Endodermal cell (in vitro differentiated cells): ENCODE data around the gene ACAP3. TPM values are rescaled to one million over a fixed set of nuclear protein-coding genes. Genes with fewer than 3 reads are reported as not detected.

Experiments
- DNase-seq: peaks from one replicate; pipeline ENCODE4 v3.0.0-alpha.2; 2017
- H3K27ac ChIP-seq: 2 replicates; pipeline ENCODE4 v1.5.1; 2013; ENCODE audit warnings: mild to moderate bottlenecking, low read depth, low read length, moderate library complexity
- H3K27me3 ChIP-seq: 2 replicates; pipeline ENCODE4 v1.6.1; 2013; ENCODE audit warnings: mild to moderate bottlenecking, low read length, moderate library complexity; ENCODE audit not compliant: insufficient read depth, control insufficient read depth, poor library complexity, severe bottlenecking
- H3K36me3 ChIP-seq: 2 replicates; pipeline ENCODE4 v1.7.0; 2013; ENCODE audit warnings: mild to moderate bottlenecking, low read length, moderate library complexity; ENCODE audit not compliant: control insufficient read depth, insufficient read depth
- H3K4me1 ChIP-seq: one replicate; pipeline ENCODE4 v1.7.0; 2013; ENCODE audit warnings: low read length; ENCODE audit not compliant: control insufficient read depth, insufficient read depth
- H3K4me3 ChIP-seq: 2 replicates; pipeline ENCODE4 v1.5.1; 2013; ENCODE audit warnings: mild to moderate bottlenecking, low read length, moderate library complexity
- H3K9ac ChIP-seq: 2 replicates; pipeline ENCODE4 v1.6.1; 2013; ENCODE audit warnings: mild to moderate bottlenecking, low read length, moderate library complexity; ENCODE audit not compliant: poor library complexity, severe bottlenecking; ENCODE audit errors: extremely low read depth
- H3K9me3 ChIP-seq: 2 replicates; pipeline ENCODE4 v1.6.1; 2013; ENCODE audit warnings: mild to moderate bottlenecking, low read length, moderate library complexity; ENCODE audit not compliant: control insufficient read depth
- H3K27ac Mint-ChIP-seq: 2 replicates; pipeline ENCODE4 v1.8.0; 2020; ENCODE audit warnings: mixed read lengths
- H3K27me3 Mint-ChIP-seq: 2 replicates; pipeline ENCODE4 v1.8.0; 2021; ENCODE audit warnings: mild to moderate bottlenecking, mixed read lengths; ENCODE audit not compliant: insufficient read depth
- H3K36me3 Mint-ChIP-seq: 2 replicates; pipeline ENCODE4 v1.8.0; 2020; ENCODE audit warnings: low read depth, mixed read lengths
- H3K4me1 Mint-ChIP-seq: 2 replicates; pipeline ENCODE4 v1.8.0; 2020; ENCODE audit warnings: mixed read lengths
- H3K4me3 Mint-ChIP-seq: 2 replicates; pipeline ENCODE4 v1.8.0; 2020; ENCODE audit warnings: mild to moderate bottlenecking, moderate library complexity, mixed read lengths
- H3K9me3 Mint-ChIP-seq: 2 replicates; pipeline ENCODE4 v1.8.0; 2020; ENCODE audit warnings: mild to moderate bottlenecking, mixed read lengths
- CTCF ChIP-seq: fragments of 200-600 bp; sonication (generic); conservative IDR thresholded peaks from 2 replicates; pipeline ENCODE4 v1.5.0; 2021; ENCODE audit warnings: antibody characterized with exemption, mild to moderate bottlenecking
- WGBS, 2 experiments: methylation state at CpG; one replicate each; pipeline versions ENCODE4 v1.1.5 to v1.1.7; 2013; ENCODE audit warnings: missing lambda C conversion rate in 2 of 2, mixed read lengths in 1 of 2; ENCODE audit not compliant: insufficient coverage in 1 of 2, insufficient read length in 1 of 2; 5-methylcytosine and 5-hydroxymethylcytosine counted together
- total RNA-seq, 2 donors: library from RNA; stranded (reverse); fragmentation: NEBNext Ultra II Directional in 1 of 2; extraction: Animal tissue kit (Norgen Biotek cat#: 25700) in 1 of 2; gene quantifications; 2 replicates in 1 of 2; 3 replicates in 1 of 2; pipeline ENCODE4 v1.2.1, GENCODE V29; 2021

The ACAP3 gene
- total RNA-seq, 2 donors from 2014 or later: 36.8 to 43.5 TPM

- Histone ChIP-seq H3K9me3 (no peaks in the 10 kb centered on the region), H3K4me1 (no peaks in the 10 kb centered on the region), H3K27ac (no peak overlapping the region), H3K36me3 (peaks cover 41% of the 10 kb centered on the region), H3K27me3 (no peaks in the 10 kb centered on the region), H3K4me3 (no peak overlapping the region), H3K9ac (no peak overlapping the region)
- Mint-ChIP-seq H3K4me3 (no peak overlapping the region), H3K9me3 (no peaks in the 10 kb centered on the region), H3K4me1 (peaks cover 17% of the 10 kb centered on the region), H3K27me3 (no peaks in the 10 kb centered on the region), H3K36me3 (peaks cover 60% of the 10 kb centered on the region), H3K27ac (no peak overlapping the region)
- DNase-seq: no peak
- TF ChIP-seq CTCF: no peak
- 98% methylated on average over 12 to 13 of the region's 13 CpGs for WGBS, 2 experiments
These were observed 39.4 kb downstream of the ACAP3 start for GRCh38 chr1:1268284-1268682.

- Histone ChIP-seq H3K4me3 (no peak overlapping the region), H3K27me3 (no peaks in the 10 kb centered on the region), H3K9ac (no peak overlapping the region), H3K36me3 (peaks cover 47% of the 10 kb centered on the region), H3K9me3 (no peaks in the 10 kb centered on the region), H3K27ac (no peak overlapping the region), H3K4me1 (no peaks in the 10 kb centered on the region)
- Mint-ChIP-seq H3K4me3 (no peak overlapping the region), H3K27ac (no peak overlapping the region), H3K4me1 (peaks cover 15% of the 10 kb centered on the region), H3K36me3 (peaks cover 64% of the 10 kb centered on the region), H3K27me3 (no peaks in the 10 kb centered on the region), H3K9me3 (no peaks in the 10 kb centered on the region)
- TF ChIP-seq CTCF: no peak
- WGBS, 2 experiments: 97 to 98% methylated on average over 35 to 39 of the region's 39 CpGs
- no peak for DNase-seq
These were observed 40.0 kb downstream of the ACAP3 start for GRCh38 chr1:1267488-1268283.

GRCh38 chr1:1264868-1265272 is 42.9 kb downstream of the ACAP3 start:
- no peaks in the 10 kb centered on the region for H3K4me1 ChIP-seq
- Mint-ChIP-seq H3K27ac (peak overlapping the region; percentile 52), H3K4me3 (no peak overlapping the region), H3K4me1 (no peaks in the 10 kb centered on the region), H3K9me3 (no peaks in the 10 kb centered on the region), H3K27me3 (no peaks in the 10 kb centered on the region), H3K36me3 (peaks cover 59% of the 10 kb centered on the region)
- peak; percentile 63 for TF ChIP-seq CTCF
- peaks cover 62% of the 10 kb centered on the region for H3K36me3 ChIP-seq
- peak; percentile 86 for DNase-seq
- WGBS, 2 experiments: 93 to 100% methylated on average over 6 to 10 of the region's 10 CpGs
- H3K9ac ChIP-seq: no peak overlapping the region
- no peaks in the 10 kb centered on the region for H3K9me3 ChIP-seq
- no peaks in the 10 kb centered on the region for H3K27me3 ChIP-seq
- H3K4me3 ChIP-seq: no peak overlapping the region
- no peak overlapping the region for H3K27ac ChIP-seq
